Measurements from ENCODE around the gene IL3RA.
A peak's percentile ranks its signal among the peaks of the same experiment; 100 is the strongest.
"Not testable (repeated sequence)": the region's sequence is repeated elsewhere in the genome, so short reads cannot be mapped to it uniquely, and the experiment has no call there.

Gene IL3RA

GRCh38 chrX:1417921-1418771 is 81.6 kb downstream of the IL3RA start:
- Mint-ChIP-seq H3K4me1 (peaks cover 20% of the 10 kb centered on the region), H3K4me3 (no peak overlapping the region), H3K9me3 (no peaks in the 10 kb centered on the region), H3K27ac (no peak overlapping the region), H3K36me3 (peaks cover 39% of the 10 kb centered on the region)
- ATAC-seq, result no peak
- no peak for DNase-seq (ENCODE audit: low spot score in 2 of 2)

- no peak overlapping the region for H3K27ac Mint-ChIP-seq
- peaks cover 12% of the 10 kb centered on the region for H3K4me1 Mint-ChIP-seq
- H3K4me3 Mint-ChIP-seq, result no peak overlapping the region
- ATAC-seq (no peak), DNase-seq (ENCODE audit: low spot score in 2 of 2) (no peak)
- H3K9me3 Mint-ChIP-seq, result no peaks in the 10 kb centered on the region
- H3K36me3 Mint-ChIP-seq, result peaks cover 47% of the 10 kb centered on the region
These were observed 82.4 kb downstream of the IL3RA start for GRCh38 chrX:1418901-1419544.

DNA sequence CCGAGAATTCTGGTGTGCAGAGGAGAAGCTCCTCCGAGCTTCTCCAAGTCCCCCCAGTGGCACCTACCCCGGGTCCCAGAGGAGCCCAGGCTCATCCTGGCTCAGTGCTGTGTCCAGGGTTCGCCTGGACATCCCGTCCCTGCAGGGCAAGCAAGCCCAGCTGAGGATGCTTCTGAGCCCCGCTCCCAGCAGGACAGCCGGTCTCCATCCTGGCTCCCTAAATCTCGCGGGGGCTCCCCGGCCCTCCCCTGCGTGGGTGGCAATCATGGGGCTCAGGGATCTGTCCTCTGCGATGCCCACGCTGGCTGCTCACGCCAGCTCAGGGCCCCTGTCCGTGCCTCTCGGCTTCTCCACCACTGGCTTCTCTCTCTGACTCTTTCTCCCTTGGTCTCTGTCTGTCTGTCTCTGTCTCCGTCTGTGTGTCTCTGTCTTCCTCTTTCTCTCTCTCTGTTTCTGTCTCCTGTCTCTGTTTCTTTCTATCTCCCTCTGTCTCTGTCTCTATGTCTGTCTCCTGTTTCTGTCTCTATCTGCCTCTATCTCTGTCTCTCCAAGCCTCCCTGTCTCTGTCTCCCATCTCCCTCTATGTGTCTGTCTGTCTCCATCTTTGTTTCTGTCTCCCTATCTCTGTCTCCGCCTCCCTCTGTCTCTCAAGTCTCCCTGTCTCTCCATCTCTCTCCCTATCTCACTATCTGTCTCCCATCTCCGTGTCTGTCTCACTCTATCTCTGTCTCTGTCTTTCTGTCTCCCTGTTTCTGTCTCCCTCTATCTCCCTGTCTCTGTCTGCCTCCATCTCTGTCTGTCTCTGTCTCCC is 83.2 kb downstream of the IL3RA start:
- Mint-ChIP-seq H3K4me3 (no peak overlapping the region), H3K4me1 (peaks cover 10% of the 10 kb centered on the region), H3K27ac (peak overlapping the region; percentile 45), H3K9me3 (peaks cover under 1% of the 10 kb centered on the region), H3K36me3 (peaks cover 55% of the 10 kb centered on the region)
- no peak for DNase-seq (ENCODE audit: low spot score in 2 of 2)
- ATAC-seq, result no peak

DNA sequence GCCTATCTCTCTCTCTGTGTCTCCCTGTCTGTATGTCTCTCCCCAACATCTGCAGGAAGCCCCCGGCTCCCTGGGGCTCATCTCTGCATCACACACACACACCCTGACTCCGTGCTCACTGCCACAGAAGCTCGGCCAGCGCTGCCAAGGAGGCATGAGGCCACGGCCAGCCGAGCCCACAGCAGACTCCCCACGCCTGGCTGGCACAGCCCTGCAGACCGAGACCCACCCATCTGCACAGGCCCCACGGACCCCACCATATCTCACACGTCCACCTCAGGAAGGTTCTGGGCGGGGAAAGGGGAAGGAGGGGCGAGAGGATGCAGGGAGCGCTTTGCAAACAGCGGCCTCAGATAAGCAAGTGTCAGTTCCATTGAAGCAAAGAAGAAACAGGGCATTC is 83.8 kb downstream of the IL3RA start:
- DNase-seq (ENCODE audit: low spot score in 2 of 2), result no peak
- Mint-ChIP-seq H3K36me3 (peaks cover 61% of the 10 kb centered on the region), H3K4me1 (peaks cover 10% of the 10 kb centered on the region), H3K9me3 (peaks cover 4% of the 10 kb centered on the region), H3K4me3 (no peak overlapping the region), H3K27ac (peak overlapping the region; percentile 45)
- ATAC-seq, result no peak

- no peak overlapping the region for H3K4me3 Mint-ChIP-seq
- peaks cover 65% of the 10 kb centered on the region for H3K36me3 Mint-ChIP-seq
- no peak for ATAC-seq
- H3K9me3 Mint-ChIP-seq, result peaks cover 4% of the 10 kb centered on the region
- no peak for DNase-seq (ENCODE audit: low spot score in 2 of 2)
- no peak overlapping the region for H3K27ac Mint-ChIP-seq
- peaks cover 10% of the 10 kb centered on the region for H3K4me1 Mint-ChIP-seq
These were observed 85.0 kb downstream of the IL3RA start for GRCh38 chrX:1421433-1422134.

- ATAC-seq (no peak), DNase-seq (ENCODE audit: low spot score in 2 of 2) (no peak)
- H3K9me3 Mint-ChIP-seq, result peaks cover 4% of the 10 kb centered on the region
- no peak overlapping the region for H3K27ac Mint-ChIP-seq
- peaks cover 70% of the 10 kb centered on the region for H3K36me3 Mint-ChIP-seq
- H3K4me3 Mint-ChIP-seq, result no peak overlapping the region
- H3K4me1 Mint-ChIP-seq, result peaks cover 10% of the 10 kb centered on the region
These were observed 85.5 kb downstream of the IL3RA start for GRCh38 chrX:1422135-1422465.

DNA sequence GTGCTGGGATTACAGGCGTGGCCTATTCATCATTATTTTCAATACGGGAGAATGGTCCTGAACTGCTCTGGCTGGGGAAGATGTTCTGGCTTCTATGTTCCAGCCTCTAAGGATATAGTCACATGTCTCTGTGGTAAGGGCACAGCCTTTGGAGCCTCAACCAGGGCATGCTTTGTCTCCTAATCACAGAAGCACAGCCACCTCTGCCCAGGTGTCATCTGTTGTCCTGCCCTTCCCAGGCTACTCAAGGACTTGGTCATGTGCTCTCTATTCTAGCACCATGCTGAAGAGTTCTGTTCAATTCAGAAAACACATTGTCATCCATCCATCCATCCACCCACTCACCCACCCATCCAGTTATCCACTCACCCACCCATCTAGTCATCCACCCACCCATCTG is 86.6 kb downstream of the IL3RA start:
- Mint-ChIP-seq H3K4me1 (peaks cover 10% of the 10 kb centered on the region), H3K36me3 (peaks cover 81% of the 10 kb centered on the region), H3K4me3 (no peak overlapping the region), H3K27ac (no peak overlapping the region), H3K9me3 (peaks cover 4% of the 10 kb centered on the region)
- no peak for DNase-seq (ENCODE audit: low spot score in 2 of 2)
- no peak for ATAC-seq

GRCh38 chrX:1424147-1424851 is 87.7 kb downstream of the IL3RA start:
- peaks cover 89% of the 10 kb centered on the region for H3K36me3 Mint-ChIP-seq
- no peak for ATAC-seq

GRCh38 chrX:1425381-1425780 is 88.8 kb downstream of the IL3RA start:
- Mint-ChIP-seq H3K27ac (peak overlapping the region; percentile 2), H3K9me3 (peaks cover 4% of the 10 kb centered on the region), H3K4me1 (peaks cover 1% of the 10 kb centered on the region), H3K36me3 (peaks cover 87% of the 10 kb centered on the region), H3K4me3 (no peak overlapping the region)
- DNase-seq (ENCODE audit: low spot score in 2 of 2) (no peak), ATAC-seq (no peak)

More at GRCh38 chrX:1424147-1424851, 87.7 kb downstream of the IL3RA start:
- peak overlapping the region; percentile 6 for H3K27ac Mint-ChIP-seq
- H3K4me3 Mint-ChIP-seq, result no peak overlapping the region
- peaks cover 10% of the 10 kb centered on the region for H3K4me1 Mint-ChIP-seq
- H3K9me3 Mint-ChIP-seq, result peaks cover 4% of the 10 kb centered on the region
- no peak for DNase-seq (ENCODE audit: low spot score in 2 of 2)

DNA sequence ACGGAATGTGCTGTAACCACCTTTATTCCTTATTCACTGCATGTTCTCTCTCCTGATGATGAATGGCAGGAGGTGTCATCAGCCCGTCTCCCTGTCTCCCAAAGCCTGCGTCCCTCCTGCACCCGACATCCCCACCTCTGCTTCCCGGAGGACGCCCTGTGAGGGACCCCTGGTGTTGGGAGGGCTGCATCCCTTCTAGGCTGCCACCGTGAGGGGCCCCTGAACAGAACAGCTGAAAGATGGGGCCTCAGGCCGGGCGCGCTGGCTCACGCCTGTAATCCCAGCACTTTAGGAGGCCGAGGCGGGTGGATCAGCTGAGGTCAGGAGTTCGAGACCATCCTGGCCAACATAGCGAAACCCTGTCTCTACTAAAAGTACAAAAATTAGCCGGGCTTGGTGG is 89.7 kb downstream of the IL3RA start:
- H3K36me3 Mint-ChIP-seq, result peaks cover 79% of the 10 kb centered on the region
- H3K4me1 Mint-ChIP-seq; ATAC-seq; DNase-seq (ENCODE audit: low spot score in 2 of 2); H3K9me3 Mint-ChIP-seq; H3K27ac Mint-ChIP-seq; H3K4me3 Mint-ChIP-seq: not testable (repeated sequence)

DNA sequence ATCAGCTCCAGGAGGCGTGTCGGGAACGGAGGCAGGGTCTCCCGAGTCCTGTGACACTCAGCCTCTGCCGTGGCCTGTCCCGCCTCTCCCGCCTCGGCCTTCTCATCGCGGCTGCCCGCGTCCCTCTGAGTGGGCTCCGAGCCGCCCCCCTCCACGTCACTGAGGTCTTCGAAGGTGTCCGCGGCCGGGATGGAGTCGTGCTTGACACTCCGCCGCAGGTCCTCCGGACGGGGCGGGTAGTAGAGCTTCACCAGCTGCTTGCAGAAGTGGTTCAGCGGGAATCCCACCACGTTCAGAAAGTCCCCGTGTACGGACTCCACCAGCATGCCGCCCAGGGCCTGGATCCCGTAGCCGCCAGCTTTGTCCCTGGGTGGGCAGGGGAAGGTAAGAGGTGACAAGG is 91.2 kb downstream of the IL3RA start:
- Mint-ChIP-seq H3K9me3 (peaks cover 4% of the 10 kb centered on the region), H3K4me1 (no peaks in the 10 kb centered on the region), H3K27ac (no peak overlapping the region), H3K36me3 (peaks cover 76% of the 10 kb centered on the region), H3K4me3 (no peak overlapping the region)
- DNase-seq (ENCODE audit: low spot score in 2 of 2), result no peak
- no peak for ATAC-seq

DNA sequence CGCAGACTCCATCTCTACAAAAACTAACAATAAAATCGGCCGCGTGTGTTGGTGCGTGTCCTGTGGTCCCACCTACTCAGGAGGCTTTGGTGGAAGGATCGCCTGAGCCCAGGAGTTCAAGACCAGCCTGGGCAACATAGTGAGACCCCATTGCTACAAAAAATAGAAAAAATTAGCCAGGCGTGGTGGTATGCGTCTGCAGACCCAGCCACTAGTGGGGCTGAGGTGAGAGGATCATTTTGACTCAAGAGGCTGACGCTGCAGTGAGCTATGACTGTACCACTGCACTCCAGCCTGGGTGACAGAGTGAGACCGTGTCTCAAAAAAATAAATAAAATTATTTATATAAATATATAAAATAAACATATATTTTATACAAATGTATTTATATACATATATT is 93.9 kb downstream of the IL3RA start:
- peaks cover 70% of the 10 kb centered on the region for H3K36me3 Mint-ChIP-seq
- H3K4me3 Mint-ChIP-seq, result no peak overlapping the region
- H3K9me3 Mint-ChIP-seq, result no peaks in the 10 kb centered on the region
- DNase-seq (ENCODE audit: low spot score in 2 of 2) (no peak), ATAC-seq (peak; percentile 93)
- H3K27ac Mint-ChIP-seq, result no peak overlapping the region
- no peaks in the 10 kb centered on the region for H3K4me1 Mint-ChIP-seq

Measured in stimulated activated effector memory CD8-positive, alpha-beta T cell treated with anti-CD3 and anti-CD28 coated beads, Interleukin-12 subunit alpha, Interleukin-12 subunit beta, amount 100 ng/mL, for 72 hours (primary cell).